ENCODE measurements around the gene PTPRB. TPM values are rescaled to one million over a fixed set of nuclear protein-coding genes. Genes with fewer than 3 reads are reported as not detected.

Gene PTPRB
- total RNA-seq, 2 experiments from 2014 or later, result not detected

- H3K27ac ChIP-seq (ENCODE audit: low read depth in 1 of 2, low read length in 2 of 2), result no peak overlapping the region
- no peaks in the 10 kb centered on the region for H3K36me3 Mint-ChIP-seq (ENCODE audit: low read depth)
- POLR2A ChIA-PET, result no interaction called here
- no peak for TF ChIP-seq CTCF (IDR thresholded peaks at IDR 0.05)
- no peaks in the 10 kb centered on the region for H3K4me1 ChIP-seq (ENCODE audit: insufficient read depth, low read length)
- CTCF ChIA-PET, result no interaction called here
- H3K36me3 ChIP-seq (ENCODE audit: insufficient read depth, low read length), result no peaks in the 10 kb centered on the region
- no peak overlapping the region for H3K4me3 ChIP-seq (ENCODE audit: low read length)
- H3K27me3 ChIP-seq (ENCODE audit: control insufficient read depth in 1 of 2, insufficient read depth in 2 of 2, low read length in 2 of 2), result no peaks in the 10 kb centered on the region
- ATAC-seq (ENCODE audit: poor library complexity) (no peak), DNase-seq (no peak)
- H3K9me3 Mint-ChIP-seq, result no peaks in the 10 kb centered on the region
- intact Hi-C loops (cut with DNase I, micrococcal nuclease), result no loop called here
- H3K27ac Mint-ChIP-seq, result no peak overlapping the region
- no peaks in the 10 kb centered on the region for H3K9me3 ChIP-seq (ENCODE audit: control insufficient read depth in 1 of 2, insufficient read depth in 1 of 2, low read length in 2 of 2)
- H3K4me3 Mint-ChIP-seq, result no peak overlapping the region
- H3K27me3 Mint-ChIP-seq, result peaks cover 51% of the 10 kb centered on the region
- H3K4me1 Mint-ChIP-seq (ENCODE audit: low read depth), result no peaks in the 10 kb centered on the region
Measured at GRCh38 chr12:70643939-70644338, 6.7 kb upstream of the PTPRB start.

GRCh38 chr12:70641691-70642090 is 4.5 kb upstream of the PTPRB start:
- intact Hi-C loops (cut with DNase I, micrococcal nuclease), result no loop called here
- H3K4me1 Mint-ChIP-seq (ENCODE audit: low read depth), result no peaks in the 10 kb centered on the region
- no peak for ATAC-seq (ENCODE audit: poor library complexity)

GRCh38 chr12:70640901-70641300 is 3.7 kb upstream of the PTPRB start:
- CTCF ChIA-PET, result no interaction called here
- Mint-ChIP-seq H3K4me1 (ENCODE audit: low read depth) (no peaks in the 10 kb centered on the region), H3K36me3 (ENCODE audit: low read depth) (no peaks in the 10 kb centered on the region), H3K27ac (no peak overlapping the region), H3K27me3 (peaks cover 59% of the 10 kb centered on the region), H3K4me3 (no peak overlapping the region), H3K9me3 (no peaks in the 10 kb centered on the region)
- Histone ChIP-seq H3K36me3 (ENCODE audit: insufficient read depth, low read length) (no peaks in the 10 kb centered on the region), H3K27ac (ENCODE audit: low read depth in 1 of 2, low read length in 2 of 2) (no peak overlapping the region), H3K27me3 (ENCODE audit: control insufficient read depth in 1 of 2, insufficient read depth in 2 of 2, low read length in 2 of 2) (no peaks in the 10 kb centered on the region), H3K9me3 (ENCODE audit: control insufficient read depth in 1 of 2, insufficient read depth in 1 of 2, low read length in 2 of 2) (no peaks in the 10 kb centered on the region), H3K4me3 (ENCODE audit: low read length) (no peak overlapping the region), H3K4me1 (ENCODE audit: insufficient read depth, low read length) (no peaks in the 10 kb centered on the region)
- DNase-seq, result no peak
- ATAC-seq (ENCODE audit: poor library complexity), result no peak
- intact Hi-C loops (cut with DNase I, micrococcal nuclease), result no loop called here
- POLR2A ChIA-PET, result no interaction called here
- TF ChIP-seq CTCF (IDR thresholded peaks at IDR 0.05), result no peak

More at GRCh38 chr12:70641691-70642090, 4.5 kb upstream of the PTPRB start:
- CTCF ChIA-PET, result no interaction called here
- Mint-ChIP-seq H3K36me3 (ENCODE audit: low read depth) (no peaks in the 10 kb centered on the region), H3K27me3 (peaks cover 63% of the 10 kb centered on the region), H3K9me3 (no peaks in the 10 kb centered on the region), H3K27ac (no peak overlapping the region), H3K4me3 (no peak overlapping the region)
- no peak overlapping the region for H3K27ac ChIP-seq (ENCODE audit: low read depth in 1 of 2, low read length in 2 of 2)
- no peak for DNase-seq
- no peaks in the 10 kb centered on the region for H3K9me3 ChIP-seq (ENCODE audit: control insufficient read depth in 1 of 2, insufficient read depth in 1 of 2, low read length in 2 of 2)
- no peaks in the 10 kb centered on the region for H3K27me3 ChIP-seq (ENCODE audit: control insufficient read depth in 1 of 2, insufficient read depth in 2 of 2, low read length in 2 of 2)
- H3K36me3 ChIP-seq (ENCODE audit: insufficient read depth, low read length), result no peaks in the 10 kb centered on the region
- H3K4me3 ChIP-seq (ENCODE audit: low read length), result no peak overlapping the region
- POLR2A ChIA-PET, result no interaction called here
- no peak for TF ChIP-seq CTCF (IDR thresholded peaks at IDR 0.05)
- H3K4me1 ChIP-seq (ENCODE audit: insufficient read depth, low read length), result no peaks in the 10 kb centered on the region
